G401 (cell line): ENCODE results near the gene RNASEH2A. TPM values are rescaled to one million over a fixed set of nuclear protein-coding genes. Genes with fewer than 3 reads are reported as not detected.

ENCODE experiments used
- DNase-seq: peaks from one replicate; pipeline ENCODE4 v3.0.0-alpha.2; 2015; ENCODE audit warnings: low spot score
- in situ Hi-C: cut with HindIII; loops from 2 replicates; pipeline ENCODE4 v1.10.0; 2016; ENCODE audit warnings: low sequenced_read_pairs, mixed read lengths
- total RNA-seq: library from RNA; depleted of rRNA; stranded (reverse); fragments of >200 nt; shearing (Covaris generic); gene quantifications from 2 replicates; pipeline ENCODE4 v1.2.3, GENCODE V29; 2014; rRNA removed

The RNASEH2A gene
- total RNA-seq: 69.1 and 124 TPM in 2 replicates

- in situ Hi-C loops: no loop called here
- DNase-seq: peak; percentile 92
Measured at GRCh38 chr19:12806242-12807081, at the start of gene RNASEH2A. TSS of gene RNASEH2A (plus strand) at chr19:12806584. CDS start at chr19:12806674, 90 bp downstream.

- in situ Hi-C loops: no loop called here
- DNase-seq: peak; percentile 29
Measured at GRCh38 chr19:12757544-12758274, 48.7 kb upstream of the RNASEH2A start.

GRCh38 chr19:12759686-12760085, 46.7 kb upstream of the RNASEH2A start:
- in situ Hi-C loops: no loop called here
- DNase-seq: no peak

GRCh38 chr19:12763100-12763499, 43.3 kb upstream of the RNASEH2A start:
- in situ Hi-C loops: no loop called here

GRCh38 chr19:12764698-12765097, 41.7 kb upstream of the RNASEH2A start:
- in situ Hi-C loops: no loop called here
- no peak for DNase-seq

More at GRCh38 chr19:12763100-12763499, 43.3 kb upstream of the RNASEH2A start:
- no peak for DNase-seq

- in situ Hi-C loops: no loop called here
- peak; percentile 56 for DNase-seq
Measured at GRCh38 chr19:12766051-12766521, 40.3 kb upstream of the RNASEH2A start.

GRCh38 chr19:12767150-12767549, 39.2 kb upstream of the RNASEH2A start:
- no peak for DNase-seq
- in situ Hi-C loops: no loop called here

- in situ Hi-C loops: no loop called here
- no peak for DNase-seq
Measured at GRCh38 chr19:12767666-12768065, 38.7 kb upstream of the RNASEH2A start.

GRCh38 chr19:12769689-12770088, 36.7 kb upstream of the RNASEH2A start:
- in situ Hi-C loops: no loop called here
- DNase-seq: no peak

GRCh38 chr19:12770922-12771321, 35.5 kb upstream of the RNASEH2A start:
- in situ Hi-C loops: no loop called here
- no peak for DNase-seq

GRCh38 chr19:12772323-12772722, 34.1 kb upstream of the RNASEH2A start:
- DNase-seq: no peak
- in situ Hi-C loops: no loop called here

GRCh38 chr19:12773571-12773970, 32.8 kb upstream of the RNASEH2A start:
- no peak for DNase-seq
- in situ Hi-C loops: no loop called here

GRCh38 chr19:12774588-12775555, 31.5 kb upstream of the RNASEH2A start, which contains the start of gene HOOK2:
TSS of gene HOOK2 (minus strand) at chr19:12775552. CDS start at chr19:12775449, 103 bp downstream.
- in situ Hi-C loops: no loop called here
- DNase-seq: peak; percentile 52

GRCh38 chr19:12777217-12778016, 29.0 kb upstream of the RNASEH2A start:
- peak; percentile 77 for DNase-seq
- in situ Hi-C loops: no loop called here

- in situ Hi-C loops: no loop called here
- DNase-seq: peak; percentile 56
Measured at GRCh38 chr19:12778017-12778904, 28.1 kb upstream of the RNASEH2A start.

- in situ Hi-C loops: no loop called here
- no peak for DNase-seq
Measured at GRCh38 chr19:12778905-12779161, 27.6 kb upstream of the RNASEH2A start.

GRCh38 chr19:12779162-12779993, 27.0 kb upstream of the RNASEH2A start:
- in situ Hi-C loops: no loop called here
- peak; percentile 63 for DNase-seq
